OCI-LY1 (cell line): ENCODE data around the gene KDM4B.

Source experiments
- EZH2 ChIP-seq: fragments of 200-600 bp; sonication (generic), shearing (Covaris generic); IDR thresholded peaks from 2 replicates; pipeline ENCODE4 v1.8.0; 2017; ENCODE audit warnings: borderline replicate concordance, mixed run types, mild to moderate bottlenecking, antibody characterized with exemption, low read length, moderate library complexity, mixed read lengths
- TF ChIP-seq, protein P1 (sequence below): fragments of 200-600 bp; sonication (generic), shearing (Covaris generic); IDR thresholded peaks from 2 replicates; pipeline ENCODE4 v1.5.1; 2017; ENCODE audit warnings: mild to moderate bottlenecking, antibody characterized with exemption, low read length, moderate library complexity, mixed read lengths

DNA sequence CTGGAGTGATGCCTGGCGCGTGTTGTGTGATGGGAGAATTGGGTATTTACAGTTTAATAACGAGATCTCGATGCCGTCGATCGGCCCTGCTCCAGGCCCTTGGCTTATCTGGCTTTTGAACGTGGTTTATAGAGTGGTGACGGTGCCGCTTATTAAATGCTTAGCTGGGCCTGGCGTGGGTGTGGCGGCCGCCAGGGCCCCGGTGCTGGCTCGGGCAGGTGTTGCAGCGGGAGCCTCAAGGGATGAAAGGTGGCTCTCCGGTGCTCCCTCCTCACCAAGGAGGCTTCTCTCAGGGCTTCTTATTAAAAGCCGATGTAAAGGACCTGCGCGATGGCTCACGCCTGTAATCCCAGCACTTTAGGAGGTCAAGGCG, 173.8 kb downstream of the KDM4B start:
- TF ChIP-seq, protein P1, sequence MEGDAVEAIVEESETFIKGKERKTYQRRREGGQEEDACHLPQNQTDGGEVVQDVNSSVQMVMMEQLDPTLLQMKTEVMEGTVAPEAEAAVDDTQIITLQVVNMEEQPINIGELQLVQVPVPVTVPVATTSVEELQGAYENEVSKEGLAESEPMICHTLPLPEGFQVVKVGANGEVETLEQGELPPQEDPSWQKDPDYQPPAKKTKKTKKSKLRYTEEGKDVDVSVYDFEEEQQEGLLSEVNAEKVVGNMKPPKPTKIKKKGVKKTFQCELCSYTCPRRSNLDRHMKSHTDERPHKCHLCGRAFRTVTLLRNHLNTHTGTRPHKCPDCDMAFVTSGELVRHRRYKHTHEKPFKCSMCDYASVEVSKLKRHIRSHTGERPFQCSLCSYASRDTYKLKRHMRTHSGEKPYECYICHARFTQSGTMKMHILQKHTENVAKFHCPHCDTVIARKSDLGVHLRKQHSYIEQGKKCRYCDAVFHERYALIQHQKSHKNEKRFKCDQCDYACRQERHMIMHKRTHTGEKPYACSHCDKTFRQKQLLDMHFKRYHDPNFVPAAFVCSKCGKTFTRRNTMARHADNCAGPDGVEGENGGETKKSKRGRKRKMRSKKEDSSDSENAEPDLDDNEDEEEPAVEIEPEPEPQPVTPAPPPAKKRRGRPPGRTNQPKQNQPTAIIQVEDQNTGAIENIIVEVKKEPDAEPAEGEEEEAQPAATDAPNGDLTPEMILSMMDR = no peak
- no peak for TF ChIP-seq EZH2
